Measurements from ENCODE around the gene TMEM201.

GRCh38 chr1:9580942-9581341 is 7.8 kb upstream of the TMEM201 start:
- TF ChIP-seq CTCF (IDR thresholded peaks at IDR 0.05) (no peak), POLR2A (IDR thresholded peaks at IDR 0.05) (no peak)

Measured in heart left ventricle (tissue), 13 donors.